Measurements from ENCODE around the gene GPR132. TPM values are rescaled to one million over a fixed set of nuclear protein-coding genes. Genes with fewer than 3 reads are reported as not detected.
A peak's percentile ranks its signal among the peaks of the same experiment; 100 is the strongest.

Gene GPR132
- total RNA-seq, 1 experiment from 2014 or later: not detected

DNA sequence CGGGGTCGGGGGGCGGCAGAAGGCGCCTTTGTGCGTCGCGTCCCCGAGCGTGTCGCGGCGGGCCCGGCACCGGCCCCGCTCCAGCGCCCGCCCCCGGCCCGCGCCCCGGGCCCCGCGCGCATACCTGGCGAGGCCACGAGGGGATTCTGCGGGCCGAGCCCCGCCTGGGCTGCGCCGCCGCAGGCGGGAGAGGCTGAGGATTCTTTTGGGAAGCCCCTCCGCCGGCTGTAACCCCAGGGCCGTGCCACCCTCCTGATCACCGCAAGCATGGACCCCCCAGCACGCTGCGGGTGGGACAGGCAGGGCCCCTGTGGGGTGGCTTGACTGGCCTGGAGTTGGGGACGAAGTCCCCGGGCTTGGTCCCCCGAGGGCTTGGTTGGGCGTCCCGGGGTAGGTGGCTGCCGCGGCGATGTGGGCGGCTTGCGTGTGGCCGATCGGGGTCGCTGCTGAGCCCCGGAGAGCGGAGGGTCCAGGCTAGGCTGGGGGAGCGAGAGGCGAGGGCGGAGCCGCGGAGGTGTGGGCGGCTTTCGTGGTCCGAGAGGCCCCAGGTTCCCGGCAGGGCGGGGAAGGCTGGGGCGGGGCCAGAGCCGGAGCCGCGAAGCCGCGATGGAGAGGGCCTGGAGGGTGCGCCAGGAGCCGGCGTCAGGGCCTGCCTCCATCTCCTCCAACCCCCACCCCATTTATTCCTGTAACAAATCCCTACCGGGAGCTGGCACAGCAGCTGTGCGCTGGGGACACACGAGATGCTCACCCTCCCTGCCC lies 28.4 kb upstream of the GPR132 start:
- H3K4me3 ChIP-seq: peak overlapping the region; percentile 61
- H3K9me3 ChIP-seq: no peaks in the 10 kb centered on the region
- peak; percentile 83 for DNase-seq
- H3K27me3 ChIP-seq: no peaks in the 10 kb centered on the region
- H3K36me3 ChIP-seq: no peaks in the 10 kb centered on the region

GRCh38 chr14:105093038-105093430 lies 27.8 kb upstream of the GPR132 start:
- H3K4me3 ChIP-seq: peak overlapping the region; percentile 45
- DNase-seq: peak; percentile 69
- no peaks in the 10 kb centered on the region for H3K9me3 ChIP-seq
- H3K36me3 ChIP-seq: no peaks in the 10 kb centered on the region
- no peaks in the 10 kb centered on the region for H3K27me3 ChIP-seq

DNA sequence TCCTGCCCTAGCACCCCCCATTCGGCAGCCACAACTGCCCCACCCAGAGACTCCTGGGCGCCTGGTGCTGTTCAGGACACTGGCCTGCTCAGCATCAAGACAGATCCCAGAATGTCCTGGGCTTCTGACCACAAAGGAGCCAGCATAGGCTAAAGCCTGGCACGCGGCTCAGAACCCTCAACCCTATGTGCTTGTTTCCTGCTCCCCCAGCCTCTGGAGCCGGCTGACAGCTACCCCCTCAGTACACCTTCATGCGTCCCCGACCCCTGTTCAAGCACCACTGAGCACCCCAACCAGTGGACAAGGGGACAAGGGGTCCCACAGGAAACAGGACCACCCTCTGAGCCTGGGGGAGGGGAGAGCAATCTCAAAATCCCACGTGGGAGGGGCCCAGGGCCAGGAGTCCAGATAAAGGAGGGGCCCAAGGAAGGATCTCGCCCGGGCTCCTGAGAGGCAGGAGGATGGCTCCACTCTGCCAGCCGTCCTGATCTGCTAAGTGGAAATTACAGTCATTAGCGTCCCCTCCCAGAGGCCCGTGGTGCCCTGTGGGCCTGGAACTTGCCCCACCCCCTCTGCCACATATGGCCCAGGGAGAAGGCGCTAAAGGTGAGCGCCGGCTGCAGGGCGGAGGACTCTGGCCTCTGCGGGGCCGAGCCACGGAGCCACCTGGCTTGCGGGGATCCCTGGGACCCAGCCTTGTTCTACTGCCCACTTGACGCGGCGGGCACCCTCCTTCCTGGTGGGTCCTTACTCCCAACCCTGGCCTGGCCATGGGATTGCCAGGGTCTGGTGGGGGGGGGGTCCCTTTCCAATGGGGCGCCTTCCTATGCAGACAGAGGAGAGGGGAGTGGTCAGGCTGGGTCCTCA lies 27.2 kb upstream of the GPR132 start:
- Histone ChIP-seq H3K27me3 (no peaks in the 10 kb centered on the region), H3K9me3 (no peaks in the 10 kb centered on the region), H3K4me3 (peak overlapping the region; percentile 45), H3K36me3 (no peaks in the 10 kb centered on the region)
- peak; percentile 73 for DNase-seq

DNA sequence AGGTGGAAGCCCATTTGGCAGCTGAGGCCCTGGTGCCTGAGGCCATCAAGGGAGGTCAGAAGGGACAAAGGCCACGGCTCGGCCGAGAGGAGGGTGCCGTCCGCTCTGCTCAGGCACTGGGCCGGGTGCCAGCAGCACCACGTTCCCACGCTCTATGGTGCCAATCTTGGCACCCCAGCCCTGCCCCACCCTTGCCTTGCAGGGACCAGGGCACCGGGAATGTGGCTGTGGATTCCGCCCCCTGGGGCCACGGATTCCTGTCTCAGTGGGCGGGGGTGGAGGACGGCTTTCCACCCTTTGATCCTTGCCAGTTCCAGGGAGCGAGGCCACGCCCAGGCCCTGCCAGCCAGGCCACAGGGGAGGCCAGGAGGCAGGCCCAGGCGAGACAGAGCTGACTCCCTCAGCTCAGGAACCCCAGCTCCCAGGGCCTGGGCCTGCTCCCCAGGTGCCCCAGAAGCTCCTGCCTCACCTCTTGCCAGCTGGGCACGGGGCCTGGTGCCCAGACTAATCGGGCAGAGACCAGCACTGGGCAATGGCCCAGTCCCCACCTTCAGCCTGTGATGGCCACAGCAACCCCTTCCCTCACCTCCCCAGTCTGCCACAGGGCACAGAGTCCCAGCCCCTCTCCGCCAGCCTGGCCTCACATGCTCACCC lies 26.4 kb upstream of the GPR132 start:
- Histone ChIP-seq H3K27me3 (no peaks in the 10 kb centered on the region), H3K9me3 (no peaks in the 10 kb centered on the region), H3K36me3 (no peaks in the 10 kb centered on the region), H3K4me3 (peak overlapping the region; percentile 45)
- DNase-seq: peak; percentile 96

DNA sequence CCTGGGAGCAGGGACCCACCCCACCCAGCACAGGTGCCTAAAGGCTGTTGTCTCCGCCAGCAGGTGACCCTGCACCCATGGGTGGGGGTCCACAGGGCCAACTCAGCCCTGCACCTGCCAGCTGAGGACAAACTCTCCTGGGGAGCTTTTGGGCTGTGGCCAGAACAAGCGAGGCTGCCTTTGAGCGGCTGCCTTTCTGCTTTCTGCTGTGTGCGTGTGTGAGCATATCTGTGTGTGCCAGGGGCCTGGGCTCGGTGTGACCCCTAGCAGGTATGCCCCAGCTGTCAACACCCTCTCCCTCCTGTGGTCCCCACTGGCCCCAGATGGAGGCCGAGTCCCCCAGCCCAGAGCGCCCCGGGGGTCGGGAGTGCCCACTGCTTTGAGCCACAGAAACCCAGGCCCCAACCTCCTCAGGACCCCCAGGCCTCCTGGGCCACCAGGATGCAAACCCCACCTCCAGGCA lies 25.9 kb upstream of the GPR132 start:
- DNase-seq: no peak
- Histone ChIP-seq H3K27me3 (no peaks in the 10 kb centered on the region), H3K9me3 (no peaks in the 10 kb centered on the region), H3K36me3 (no peaks in the 10 kb centered on the region), H3K4me3 (no peak overlapping the region)

- DNase-seq: peak; percentile 77
- Histone ChIP-seq H3K9me3 (no peaks in the 10 kb centered on the region), H3K27me3 (no peaks in the 10 kb centered on the region), H3K36me3 (no peaks in the 10 kb centered on the region), H3K4me3 (no peak overlapping the region)
Measured at GRCh38 chr14:105090493-105091053, 25.3 kb upstream of the GPR132 start.

- Histone ChIP-seq H3K9me3 (no peaks in the 10 kb centered on the region), H3K4me3 (no peak overlapping the region), H3K36me3 (no peaks in the 10 kb centered on the region), H3K27me3 (no peaks in the 10 kb centered on the region)
- peak; percentile 42 for DNase-seq
Measured at GRCh38 chr14:105089746-105090492, 24.7 kb upstream of the GPR132 start.

- Histone ChIP-seq H3K27me3 (no peaks in the 10 kb centered on the region), H3K36me3 (no peaks in the 10 kb centered on the region), H3K4me3 (no peak overlapping the region), H3K9me3 (no peaks in the 10 kb centered on the region)
- DNase-seq: no peak
Measured at GRCh38 chr14:105088812-105089745, 23.8 kb upstream of the GPR132 start.

- H3K27me3 ChIP-seq: no peaks in the 10 kb centered on the region
- H3K4me3 ChIP-seq: peak overlapping the region; percentile 75
- peak; percentile 89 for DNase-seq
- H3K9me3 ChIP-seq: no peaks in the 10 kb centered on the region
- H3K36me3 ChIP-seq: no peaks in the 10 kb centered on the region
Measured at GRCh38 chr14:105087963-105088811, 23.0 kb upstream of the GPR132 start.

- Histone ChIP-seq H3K4me3 (peak overlapping the region; percentile 75), H3K9me3 (no peaks in the 10 kb centered on the region), H3K27me3 (no peaks in the 10 kb centered on the region), H3K36me3 (no peaks in the 10 kb centered on the region)
- DNase-seq: peak; percentile 84
Measured at GRCh38 chr14:105087308-105087962, 22.2 kb upstream of the GPR132 start.

- Histone ChIP-seq H3K27me3 (no peaks in the 10 kb centered on the region), H3K9me3 (no peaks in the 10 kb centered on the region), H3K36me3 (no peaks in the 10 kb centered on the region), H3K4me3 (peak overlapping the region; percentile 75)
- peak; percentile 74 for DNase-seq
Measured at GRCh38 chr14:105086833-105087307, 21.6 kb upstream of the GPR132 start.

- no peak overlapping the region; the same call in 1 of the 2 replicates for H3K4me3 ChIP-seq
- no peaks in the 10 kb centered on the region for H3K9me3 ChIP-seq
- no peak for DNase-seq
- H3K27me3 ChIP-seq: no peaks in the 10 kb centered on the region
- H3K36me3 ChIP-seq: no peaks in the 10 kb centered on the region
Measured at GRCh38 chr14:105085766-105086165, 20.5 kb upstream of the GPR132 start.

DNA sequence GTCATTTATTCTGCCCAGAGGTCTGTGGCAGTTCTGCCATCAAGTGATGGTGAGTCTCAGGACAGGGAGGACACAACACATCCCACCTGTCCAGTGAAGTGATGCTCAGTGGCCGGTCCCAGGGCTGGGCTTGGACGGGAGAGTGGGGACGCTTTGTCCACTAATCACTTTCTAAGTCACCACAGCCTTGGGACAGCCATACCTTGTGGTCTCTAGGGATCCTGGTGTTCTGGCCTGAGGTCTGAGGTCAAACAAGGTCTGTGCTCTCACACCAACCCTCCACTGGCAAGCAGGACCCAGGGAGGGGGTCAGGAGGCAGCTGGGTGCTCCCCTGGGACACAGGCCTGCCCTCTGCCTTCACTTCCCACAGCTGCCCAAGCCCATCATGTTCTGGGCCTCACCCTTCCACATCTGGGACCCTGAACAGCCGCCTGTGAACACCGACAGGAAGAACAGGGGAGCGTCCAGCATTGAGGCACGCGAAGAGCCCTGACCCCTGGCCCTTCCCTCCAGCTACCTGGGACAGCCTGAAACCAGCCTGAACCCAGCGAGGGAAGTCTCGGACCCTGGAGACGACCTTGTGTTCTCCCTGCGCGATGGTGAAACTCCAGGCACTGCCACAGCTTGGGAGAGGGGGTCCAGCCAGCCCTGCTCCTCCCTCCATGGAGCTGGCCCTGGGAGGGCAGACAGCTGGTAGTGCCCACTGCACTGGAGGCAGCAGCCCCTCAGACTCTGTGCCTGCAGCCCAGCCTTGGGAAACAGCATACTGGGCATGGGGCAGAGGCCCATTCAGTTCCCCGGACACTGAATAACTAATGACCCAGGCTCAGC lies 19.7 kb upstream of the GPR132 start:
- no peak for DNase-seq
- no peaks in the 10 kb centered on the region for H3K36me3 ChIP-seq

More for the DNA sequence above, 19.7 kb upstream of the GPR132 start:
- Histone ChIP-seq H3K9me3 (no peaks in the 10 kb centered on the region), H3K27me3 (no peaks in the 10 kb centered on the region), H3K4me3 (no peak overlapping the region)
